HG03558 (cell line): ENCODE measurements around the gene SEC23A.
"Not testable (repeated sequence)": the region's sequence is repeated elsewhere in the genome, so short reads cannot be mapped to it uniquely, and the experiment has no call there.

Experiments
- ATAC-seq: cut with Tn5 transposase; IDR thresholded peaks from one replicate; pipeline ENCODE4 v1.9.1; 2021; ENCODE audit warnings: moderate number of reproducible peaks; ENCODE audit not compliant: unreplicated experiment; ENCODE audit errors: extremely low read depth

The SEC23A gene

DNA sequence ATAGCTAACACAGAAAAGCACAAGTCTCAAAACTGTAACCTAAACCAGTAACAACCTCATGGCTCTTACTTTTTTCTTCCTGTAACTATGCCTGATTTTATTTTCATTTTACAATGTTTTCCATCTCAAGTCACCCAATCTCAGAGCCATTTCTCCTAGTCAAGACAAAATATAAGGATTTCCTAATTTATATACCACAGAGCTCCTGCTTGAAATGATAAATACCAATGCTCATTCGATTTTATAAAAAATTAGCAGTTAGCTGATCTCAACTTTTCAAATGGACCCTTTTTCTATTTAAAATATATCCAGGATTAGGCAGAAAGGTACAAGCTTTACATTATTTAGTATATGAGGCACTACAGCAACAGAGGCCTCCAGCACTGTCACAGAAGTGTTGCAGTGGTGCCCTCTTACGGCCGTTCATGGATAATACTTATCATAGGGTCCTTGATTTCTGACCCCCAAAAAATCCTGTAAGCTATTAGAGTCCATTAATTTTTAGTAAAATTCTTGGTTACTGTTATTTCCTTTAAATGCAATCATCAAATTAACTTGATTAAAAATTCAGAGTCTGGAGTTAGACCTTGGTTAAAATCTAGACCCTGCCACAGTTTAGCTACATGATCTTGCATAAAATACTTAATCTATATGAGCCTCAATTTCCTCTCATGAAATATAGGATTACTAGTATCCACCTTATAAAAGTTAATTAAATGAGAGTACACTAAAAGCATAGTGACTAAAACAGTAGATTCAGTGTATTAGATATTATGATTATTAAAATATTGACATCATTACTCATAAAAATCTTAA is 68.3 kb downstream of the SEC23A start:
- ATAC-seq: no peak

- no peak for ATAC-seq
Observed at GRCh38 chr14:39033371-39033770, 69.7 kb downstream of the SEC23A start.

GRCh38 chr14:39030209-39030608 is 72.8 kb downstream of the SEC23A start:
- no peak for ATAC-seq

DNA sequence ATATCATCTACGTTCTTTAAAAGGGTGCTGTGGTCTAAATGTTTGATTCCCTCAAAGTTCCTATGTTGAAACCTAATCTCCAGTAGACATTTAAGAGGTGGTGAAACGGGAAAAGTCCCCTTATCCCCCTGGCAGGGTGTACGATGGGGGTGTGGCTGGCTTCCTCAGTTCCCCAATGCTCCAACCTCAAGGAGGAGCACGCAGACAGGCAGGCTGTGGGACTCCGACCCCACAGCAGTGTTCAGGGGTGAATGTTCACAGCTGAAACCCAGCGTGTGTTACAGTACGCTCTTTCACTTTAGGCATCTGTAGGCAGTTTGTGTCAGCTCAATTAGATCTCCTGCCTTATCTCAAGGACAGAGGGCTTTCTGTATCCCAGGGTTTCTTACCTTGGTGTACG is 73.2 kb downstream of the SEC23A start:
- no peak for ATAC-seq

- ATAC-seq: no peak
Observed at GRCh38 chr14:39028620-39029019, 74.4 kb downstream of the SEC23A start.

- ATAC-seq: no peak
Observed at GRCh38 chr14:39025810-39026627, 77.0 kb downstream of the SEC23A start.

DNA sequence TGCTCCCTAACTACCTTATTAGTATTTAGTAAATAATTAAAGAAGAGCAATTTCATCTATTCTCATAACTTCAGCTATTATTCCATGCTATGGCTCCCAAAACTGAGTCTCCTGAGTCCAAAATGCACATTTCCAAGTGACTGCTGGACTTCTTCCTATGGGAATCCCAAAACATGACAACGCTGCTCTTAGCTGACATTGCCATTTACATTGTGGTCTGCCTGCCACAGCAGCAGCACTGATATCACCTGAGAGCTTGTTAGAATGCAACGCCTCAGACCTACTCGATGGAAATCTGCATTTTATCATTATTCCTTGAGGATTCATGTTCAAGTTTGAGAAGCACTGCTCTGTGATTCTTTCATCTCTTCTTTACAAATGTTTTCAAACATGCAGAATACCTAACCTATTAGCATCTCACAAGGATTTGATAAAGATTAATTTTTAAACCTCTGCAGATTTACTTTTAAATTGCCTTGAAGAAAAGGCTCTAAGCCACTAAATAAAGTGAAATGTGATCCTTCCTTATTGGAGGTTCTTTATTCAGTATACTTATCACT is 77.7 kb downstream of the SEC23A start:
- no peak for ATAC-seq

- ATAC-seq: no peak
Observed at GRCh38 chr14:39023939-39024871, 78.8 kb downstream of the SEC23A start.

- not testable (repeated sequence) for ATAC-seq
Observed at GRCh38 chr14:39017096-39018016, 85.7 kb downstream of the SEC23A start.

DNA sequence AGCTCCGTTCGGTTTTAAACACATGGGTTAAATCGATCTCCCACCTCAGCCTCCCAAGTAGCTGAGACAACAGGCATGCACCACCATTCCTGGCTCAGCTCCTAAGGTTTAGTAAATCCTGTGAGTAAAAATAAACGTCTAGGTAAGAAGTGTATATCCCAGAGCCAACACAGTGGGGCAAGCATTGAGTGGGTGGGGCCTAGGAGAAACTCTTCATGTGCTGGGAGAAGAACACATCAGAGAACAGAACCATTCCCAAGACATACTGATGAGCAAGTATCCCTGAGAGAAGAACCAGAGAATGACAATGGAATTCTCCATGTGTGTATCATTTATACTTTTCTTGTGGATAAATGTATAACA is 86.3 kb downstream of the SEC23A start:
- ATAC-seq: no peak

DNA sequence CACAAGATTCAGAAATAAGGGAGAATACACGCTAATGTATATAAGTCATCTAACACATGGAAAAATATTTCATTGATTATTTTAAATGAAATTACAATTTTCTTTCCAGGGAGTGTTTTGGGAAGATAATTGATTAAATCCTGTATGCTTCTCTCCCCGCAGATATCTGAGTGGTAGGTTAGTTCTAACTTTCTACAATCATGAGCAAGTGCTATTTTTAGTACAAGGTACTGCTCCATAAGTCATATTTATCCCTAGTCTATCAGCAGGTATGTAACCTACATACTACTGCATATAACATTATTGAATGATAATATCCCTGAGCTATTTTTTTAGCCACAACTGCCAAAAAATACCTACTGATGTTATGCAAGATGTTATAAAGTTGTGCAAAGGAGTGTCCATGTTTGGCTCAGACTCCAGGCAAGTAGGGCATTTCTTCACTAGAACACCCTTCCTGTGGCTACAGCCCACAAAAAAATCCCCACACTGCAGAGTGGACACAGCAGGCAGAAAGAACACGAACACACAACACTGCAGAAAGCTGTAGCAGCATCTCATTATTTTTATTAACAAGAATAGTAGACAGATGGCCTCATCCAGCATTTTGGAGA is 87.0 kb downstream of the SEC23A start:
- no peak for ATAC-seq

DNA sequence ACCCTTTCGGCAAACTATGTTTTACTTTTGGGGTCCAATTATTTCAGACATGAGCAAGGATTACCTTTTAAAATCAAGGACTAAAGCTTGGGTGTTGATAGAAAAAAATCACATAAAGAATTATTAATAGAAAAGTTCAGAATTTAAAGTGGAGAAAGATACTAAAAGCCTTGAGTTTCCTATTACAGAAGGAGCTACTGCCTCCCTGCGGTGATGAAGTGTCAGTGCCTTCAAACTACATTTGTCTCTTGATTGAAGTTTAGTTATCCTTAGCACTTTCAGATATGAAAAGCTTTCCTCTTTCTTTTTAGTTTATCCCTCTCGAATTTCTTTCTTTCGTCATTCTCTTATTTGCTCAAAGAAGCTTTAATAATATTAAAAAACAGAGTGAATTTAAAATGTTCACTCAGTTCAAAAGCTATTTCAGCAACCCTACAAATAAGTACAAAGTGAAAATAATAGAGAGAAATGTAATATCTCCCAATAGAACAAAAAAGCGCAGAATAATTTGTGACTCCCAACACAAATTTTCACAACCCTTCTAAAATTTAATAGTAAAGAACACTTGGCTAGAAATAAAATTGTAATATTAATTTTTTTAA is 87.6 kb downstream of the SEC23A start:
- ATAC-seq: peak; percentile 90

DNA sequence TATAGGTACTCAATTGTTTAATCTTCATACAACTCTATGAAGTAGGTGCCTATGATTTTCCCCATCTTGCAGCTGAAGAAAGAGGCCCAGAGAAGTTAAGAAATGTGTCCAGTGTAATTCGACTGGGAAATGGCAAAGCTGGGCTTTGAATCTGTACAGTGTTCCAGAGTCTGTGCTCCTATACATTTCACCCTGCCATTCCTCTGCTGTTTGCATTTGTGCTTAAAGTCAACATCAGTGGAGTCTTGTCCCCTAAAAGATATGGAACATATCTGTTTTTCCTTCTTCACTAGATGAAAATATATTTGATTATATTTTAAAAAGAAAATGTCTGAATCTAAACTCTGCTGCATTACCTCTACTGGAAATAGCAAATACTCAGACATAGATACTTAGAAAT is 88.6 kb downstream of the SEC23A start:
- ATAC-seq: no peak

DNA sequence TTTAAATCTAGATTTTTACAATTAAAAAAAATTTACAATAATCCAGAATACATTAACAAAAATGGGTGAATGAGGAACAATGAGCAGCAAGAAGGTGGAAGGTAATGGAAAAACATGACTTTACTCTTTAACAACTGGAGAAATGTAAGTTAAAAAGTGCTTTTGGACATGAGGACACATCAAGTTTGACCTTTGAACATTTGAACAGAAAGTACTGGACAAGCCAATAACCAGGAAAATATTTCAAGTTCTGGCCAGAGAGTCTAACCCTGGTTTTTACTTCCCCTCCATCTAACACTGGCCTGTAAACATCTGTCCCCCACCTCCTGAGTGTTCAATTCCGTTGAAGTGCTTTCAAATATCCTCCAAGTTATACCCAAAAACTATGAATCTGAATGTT is 94.1 kb downstream of the SEC23A start:
- not testable (repeated sequence) for ATAC-seq

GRCh38 chr14:39006721-39007410 is 96.2 kb downstream of the SEC23A start:
- no peak for ATAC-seq

GRCh38 chr14:39005044-39005880 is 97.8 kb downstream of the SEC23A start:
- no peak for ATAC-seq

DNA sequence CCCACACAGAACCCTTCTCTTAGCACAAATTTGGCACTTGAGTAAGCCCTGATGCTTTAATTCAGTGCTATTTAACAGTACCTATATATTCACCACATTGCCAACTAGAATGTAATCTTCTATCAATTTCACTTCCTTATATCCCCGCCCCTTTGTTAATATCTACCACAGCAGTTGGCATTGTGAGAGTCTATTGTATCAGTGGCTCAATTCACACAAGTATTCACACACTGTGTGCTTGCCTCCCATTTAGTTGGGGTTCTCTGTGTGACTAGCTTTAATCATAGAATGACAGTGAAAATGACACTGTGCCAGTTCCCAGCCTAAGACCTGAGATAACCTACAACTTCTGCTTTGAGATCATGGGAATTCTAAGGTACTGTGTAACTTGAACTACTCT is 103.1 kb downstream of the SEC23A start:
- no peak for ATAC-seq
